ENCODE data around the gene HOXB9.

HOXB9 gene

DNA sequence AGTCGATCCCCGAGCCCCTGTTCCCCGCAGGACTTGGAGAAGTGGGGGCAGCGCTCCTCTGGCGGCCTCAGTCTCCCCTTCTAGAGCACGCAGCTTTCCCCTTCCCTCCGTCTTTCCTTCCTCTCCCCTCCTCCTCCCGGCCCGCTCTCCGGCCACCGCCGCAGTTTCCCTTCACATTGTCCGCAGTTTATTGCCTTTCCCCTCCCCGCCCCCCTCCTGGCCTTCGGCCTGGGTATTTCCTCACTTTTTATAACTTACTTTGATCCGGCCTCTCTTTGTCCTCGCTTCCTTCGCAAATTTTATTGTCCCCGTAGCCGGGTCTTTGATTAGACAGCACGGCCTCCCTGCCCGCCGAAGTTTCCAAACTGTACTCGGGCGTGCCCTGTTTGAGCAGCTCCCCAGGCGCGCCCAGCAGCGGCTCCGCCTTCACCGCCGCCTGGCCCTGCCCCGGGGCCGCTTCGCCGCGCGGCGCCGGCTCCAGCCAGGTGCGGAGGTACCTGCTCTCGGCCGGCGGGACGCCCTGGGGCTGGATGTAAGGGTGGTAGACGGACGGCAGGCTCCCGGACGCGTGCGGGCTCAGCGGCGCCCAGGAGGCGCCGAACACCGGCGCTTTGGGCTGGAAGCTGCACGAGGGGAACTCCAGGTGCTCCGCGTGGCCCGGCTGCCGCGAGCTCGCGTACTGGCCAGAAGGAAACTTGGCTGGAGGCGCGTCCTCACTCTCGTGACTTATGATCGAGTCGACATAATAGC lies 488 bp downstream of the HOXB9 start:
- no peak for DNase-seq (ENCODE audit: insufficient read length, low spot score)
- FAIRE-seq = peak; percentile 79

DNA sequence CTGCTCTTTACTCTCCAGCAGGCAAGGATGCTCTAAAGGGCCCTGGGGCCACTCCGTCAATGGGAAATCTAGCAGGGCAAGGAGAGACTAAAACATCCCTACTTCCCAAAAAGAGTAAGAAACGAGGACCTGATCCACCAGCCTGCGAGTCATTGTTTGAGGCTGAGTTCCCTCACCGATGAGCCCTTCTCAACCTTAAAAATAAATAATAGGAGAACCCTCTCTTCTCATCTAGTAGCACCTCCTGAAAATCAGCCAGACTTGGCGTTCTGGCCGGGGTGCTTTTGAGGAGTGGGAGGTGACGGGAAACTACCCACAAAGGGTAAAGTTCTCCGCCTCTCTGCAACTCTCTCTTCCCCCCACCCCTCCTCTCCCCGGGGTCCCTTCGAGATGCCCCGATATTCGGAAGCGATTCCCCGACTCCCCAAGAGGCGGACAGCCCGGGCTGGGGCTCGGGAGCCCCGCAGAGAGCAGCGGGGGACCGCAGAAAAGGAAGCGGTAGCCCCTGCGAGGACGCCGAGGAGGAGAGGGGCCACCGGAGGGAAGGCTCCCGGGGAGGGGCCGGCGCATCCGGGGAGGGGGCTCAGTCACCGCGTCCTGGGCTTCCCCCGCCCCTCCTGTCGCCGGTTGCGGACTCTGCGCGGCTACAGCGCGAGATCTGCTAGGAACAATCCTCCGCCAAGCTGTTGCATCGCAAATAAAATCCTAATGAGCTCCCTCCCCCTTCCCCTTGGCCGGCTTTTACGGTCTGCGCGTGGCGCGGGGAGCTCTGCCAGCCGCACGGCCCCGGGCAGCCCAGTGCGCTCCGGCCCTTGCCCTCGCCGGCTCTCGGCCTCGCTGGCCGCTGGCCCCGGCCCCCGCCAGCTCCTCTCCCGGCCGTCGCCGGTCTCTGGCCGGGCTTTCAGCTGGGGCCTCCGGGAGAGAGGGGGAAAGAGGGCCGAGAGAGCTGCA lies 1.3 kb downstream of the HOXB9 start:
- no peak for FAIRE-seq
- no peak for DNase-seq (ENCODE audit: insufficient read length, low spot score)

DNA sequence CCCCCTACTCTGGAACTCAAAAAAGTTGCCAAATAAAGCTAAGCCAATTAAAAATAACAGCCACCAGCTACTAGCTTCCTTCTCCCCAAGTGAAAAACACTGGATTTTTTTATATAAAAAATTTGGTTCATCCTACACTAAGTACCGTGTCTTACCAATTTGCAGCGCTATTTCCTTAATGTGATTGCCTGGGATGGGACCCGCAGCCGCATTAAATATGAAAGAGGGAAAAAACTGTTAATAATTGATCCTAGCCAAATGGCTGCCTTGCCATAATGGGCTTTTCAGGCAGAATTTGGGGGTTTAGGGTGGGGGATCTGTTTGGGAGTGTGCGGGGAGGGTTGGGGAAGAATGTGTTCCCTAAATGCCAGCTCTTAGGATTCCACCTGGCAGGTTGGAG lies 2.0 kb downstream of the HOXB9 start:
- no peak for DNase-seq (ENCODE audit: insufficient read length, low spot score)
- FAIRE-seq = no peak

DNA sequence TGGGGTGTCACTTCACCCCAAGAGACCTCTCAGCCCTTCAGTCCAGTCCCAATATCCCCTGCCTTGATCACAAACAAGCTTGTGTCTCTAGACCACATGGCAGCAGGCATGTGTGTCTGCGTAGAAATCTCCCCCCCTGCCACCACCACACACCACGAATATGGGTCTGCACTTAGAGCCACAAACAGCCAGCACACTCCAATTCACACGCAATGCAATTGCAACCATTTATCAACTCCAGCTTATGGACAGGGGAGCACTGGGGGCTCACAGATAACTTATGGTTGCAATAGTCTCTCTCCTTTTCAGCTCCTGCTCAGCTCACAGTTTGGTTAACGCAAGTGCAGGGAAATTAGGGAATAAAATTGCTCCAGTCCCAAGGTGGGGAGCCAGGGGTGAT lies 2.6 kb downstream of the HOXB9 start:
- DNase-seq (ENCODE audit: insufficient read length, low spot score) = no peak
- no peak for FAIRE-seq

DNA sequence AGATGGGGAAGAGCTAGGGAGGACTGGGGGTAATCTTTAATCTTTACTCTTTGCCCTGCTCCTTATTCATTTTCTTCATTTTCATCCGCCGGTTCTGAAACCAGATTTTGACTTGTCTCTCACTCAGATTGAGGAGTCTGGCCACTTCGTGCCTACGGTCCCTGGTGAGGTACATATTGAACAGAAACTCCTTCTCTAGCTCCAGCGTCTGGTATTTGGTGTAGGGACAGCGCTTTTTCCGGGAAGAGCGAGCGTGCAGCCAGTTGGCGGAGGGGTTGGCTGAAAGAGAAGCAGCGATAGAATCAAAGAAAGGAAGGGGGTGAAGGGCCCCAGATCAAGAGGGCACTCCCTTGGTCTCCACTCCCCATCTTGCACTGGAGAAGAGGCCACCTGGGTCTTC lies 3.3 kb downstream of the HOXB9 start:
- DNase-seq (ENCODE audit: insufficient read length, low spot score) = no peak
- no peak for FAIRE-seq

DNA sequence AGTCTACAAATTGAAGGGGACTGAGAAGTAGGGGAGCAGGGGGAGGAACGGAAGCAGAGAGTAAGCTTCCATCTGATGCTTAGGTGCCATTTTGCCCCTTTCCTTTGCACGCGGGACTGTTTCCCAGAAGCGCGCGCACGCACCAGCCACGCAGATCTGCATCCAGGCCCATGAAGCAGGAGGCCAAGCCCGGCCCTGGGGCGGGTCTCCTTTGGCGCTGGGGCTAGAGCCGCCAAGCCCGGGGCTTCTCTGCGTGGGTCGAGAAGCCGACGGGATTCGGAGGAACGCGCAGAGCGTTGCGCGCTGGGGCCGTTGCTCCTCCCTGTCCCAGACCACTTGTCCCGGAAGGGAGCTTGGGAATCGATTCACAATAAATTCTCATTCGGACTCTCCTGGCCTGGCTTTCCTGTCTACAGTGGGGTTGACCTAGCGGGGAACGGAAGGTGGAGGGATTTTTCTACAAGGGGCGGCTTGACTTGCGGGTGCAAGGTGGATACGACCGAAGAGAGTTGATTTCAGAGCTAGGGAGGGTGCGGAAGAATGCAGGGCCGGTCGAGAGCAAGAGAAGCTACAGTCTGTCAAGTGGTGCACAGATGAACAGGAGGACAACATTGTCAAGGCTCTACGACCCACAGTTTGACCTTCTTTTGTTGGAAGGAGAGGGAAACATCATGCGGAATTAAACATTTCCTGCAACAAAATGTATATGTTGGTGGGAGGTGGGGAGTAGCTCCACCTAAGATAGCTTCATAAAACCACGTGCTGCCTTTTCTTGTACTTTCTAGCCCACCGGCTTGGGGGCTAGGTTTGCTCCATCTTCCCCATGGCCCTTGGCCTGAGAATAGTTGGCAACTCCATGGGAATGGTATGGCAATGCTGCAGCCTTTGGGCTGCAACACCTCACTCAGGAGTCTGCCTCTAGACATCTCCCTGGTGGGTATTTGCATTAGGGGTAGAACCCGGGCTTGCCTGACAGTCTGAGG lies 4.5 kb downstream of the HOXB9 start:
- FAIRE-seq (no peak), DNase-seq (ENCODE audit: insufficient read length, low spot score) (no peak)

DNA sequence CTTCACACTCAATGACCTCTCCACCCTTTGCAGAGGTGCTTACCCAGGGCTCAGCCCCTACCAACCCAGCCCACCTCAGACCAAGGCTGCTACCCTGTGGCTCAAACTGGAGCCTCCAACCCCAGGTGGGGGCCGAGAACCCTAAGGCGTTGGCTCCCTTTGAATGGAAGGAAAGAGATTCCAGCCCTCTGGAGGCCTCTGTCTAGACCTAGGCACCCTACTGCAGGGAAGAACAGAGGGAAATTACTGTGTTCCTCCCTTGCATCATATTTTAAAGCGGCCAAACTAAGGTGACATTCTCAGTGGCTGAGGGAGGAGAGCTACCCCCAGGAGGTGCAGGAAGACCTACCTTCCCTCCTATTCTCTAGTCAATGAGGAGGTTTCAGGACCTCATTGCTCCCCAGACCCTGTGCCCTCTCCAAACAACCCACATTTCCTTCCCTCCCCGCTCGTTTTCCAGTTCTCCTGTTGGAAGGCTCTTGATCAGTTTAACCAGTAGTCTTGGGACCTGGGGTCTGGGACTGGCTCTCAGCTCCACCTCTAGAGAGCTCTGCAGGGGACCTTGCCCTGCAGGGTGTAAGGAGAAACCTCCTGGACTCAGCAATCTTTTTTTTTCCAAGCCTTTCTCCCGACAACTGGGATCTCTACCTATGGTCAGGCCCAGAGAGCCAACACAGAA lies 5.6 kb downstream of the HOXB9 start:
- no peak for FAIRE-seq

DNA sequence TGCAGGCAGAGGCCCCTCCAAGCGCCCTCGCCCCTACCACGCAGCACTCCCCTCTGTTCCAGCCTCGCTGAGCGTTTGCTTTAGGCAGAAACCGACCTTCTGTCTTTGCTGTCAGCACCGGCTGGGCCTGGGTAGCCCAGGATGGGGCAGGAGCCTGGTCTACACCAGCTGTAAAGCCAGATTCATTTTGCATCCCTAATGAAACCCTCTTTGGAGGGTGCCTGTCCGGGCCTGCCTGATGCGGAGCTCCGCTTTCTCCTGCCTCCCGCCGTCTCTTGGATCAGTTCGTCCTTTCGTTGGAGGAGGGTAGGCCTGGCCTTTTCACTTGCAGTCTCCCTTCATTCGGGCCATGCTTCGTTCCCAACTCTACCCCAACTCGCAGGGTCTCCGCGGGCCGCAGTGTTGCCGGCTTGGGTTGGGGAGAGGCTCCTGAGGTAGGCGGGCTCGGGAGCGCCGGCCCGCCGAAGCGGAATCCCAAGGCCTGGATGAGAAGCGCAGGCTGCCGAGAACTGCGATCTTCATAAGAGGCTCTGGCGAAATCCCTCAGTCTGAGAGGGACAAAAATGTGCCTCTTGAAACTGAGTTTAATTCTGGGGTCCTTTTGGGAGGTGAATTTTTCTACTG lies 6.2 kb downstream of the HOXB9 start:
- FAIRE-seq (no peak), DNase-seq (ENCODE audit: insufficient read length, low spot score) (no peak)

More for the DNA sequence above, 5.6 kb downstream of the HOXB9 start:
- no peak for DNase-seq (ENCODE audit: insufficient read length, low spot score)

DNA sequence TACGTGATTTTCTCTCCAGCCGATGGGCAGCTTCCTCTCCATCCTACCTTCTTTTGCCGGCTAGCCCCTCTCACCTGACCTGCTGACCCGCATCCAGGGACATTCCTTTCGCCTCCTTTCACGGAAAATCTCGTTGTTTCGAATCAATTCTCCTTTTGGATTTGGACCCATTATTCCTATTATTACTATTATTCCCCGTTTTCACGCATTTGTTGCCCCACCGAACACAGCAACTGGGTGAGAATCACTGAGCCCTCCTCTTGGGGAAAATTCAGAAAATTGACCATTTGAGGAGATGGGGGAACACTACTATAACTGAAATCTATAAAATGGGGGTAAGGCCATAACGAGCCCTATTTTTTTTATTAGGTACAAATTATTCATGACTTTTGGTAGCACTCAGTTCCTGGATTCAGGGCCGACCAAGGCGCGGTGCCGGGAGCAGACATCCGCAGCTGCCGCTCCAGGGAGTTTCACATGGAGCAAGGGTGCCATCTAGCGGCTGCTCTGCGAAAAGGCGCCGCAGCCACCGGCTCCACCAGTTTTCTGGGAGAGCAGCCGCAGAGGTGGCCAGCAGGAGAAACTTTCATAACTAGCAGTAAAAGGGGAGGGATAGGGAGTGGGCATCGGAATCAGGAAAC lies 7.8 kb downstream of the HOXB9 start:
- peak; percentile 89 for FAIRE-seq
- peak; percentile 95 for DNase-seq (ENCODE audit: insufficient read length, low spot score)

DNA sequence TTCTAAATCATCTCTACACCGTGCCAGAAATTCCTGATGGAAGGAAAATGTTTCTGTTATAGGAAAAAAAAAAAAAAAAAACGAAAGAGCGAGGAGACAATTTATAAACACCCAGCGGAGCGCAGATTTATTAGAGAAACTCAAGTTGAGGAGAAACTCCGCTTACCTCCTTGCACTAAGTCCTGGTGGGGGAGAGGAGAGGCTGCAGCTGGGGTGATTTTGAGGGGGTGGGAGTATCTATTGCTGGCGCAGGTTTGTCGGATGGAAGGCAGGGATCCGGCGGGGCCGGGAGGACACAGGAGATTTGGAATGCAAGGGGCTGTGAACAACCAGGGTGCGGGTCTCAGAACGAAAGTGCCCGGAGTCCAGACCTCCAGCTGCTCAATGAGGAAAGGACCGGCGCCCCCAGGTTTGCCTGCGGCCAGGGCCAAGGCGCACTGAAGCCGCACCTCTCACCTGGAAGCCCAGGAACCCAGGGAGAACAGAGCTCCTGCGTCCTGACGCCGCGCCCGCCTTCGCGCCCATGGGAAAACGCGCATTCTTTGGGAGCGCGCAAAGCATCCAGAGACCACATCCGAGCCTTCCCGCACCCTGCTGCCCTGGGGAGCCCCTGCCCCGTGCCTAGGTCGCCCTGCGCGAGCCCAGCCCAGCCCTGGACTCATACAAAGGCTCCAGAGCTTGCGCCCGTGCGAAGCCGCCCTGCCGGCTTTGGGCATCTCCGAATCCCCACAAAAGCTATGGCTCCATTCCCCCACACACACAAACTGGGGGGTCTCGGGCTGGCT lies 8.5 kb downstream of the HOXB9 start:
- FAIRE-seq = no peak

DNA sequence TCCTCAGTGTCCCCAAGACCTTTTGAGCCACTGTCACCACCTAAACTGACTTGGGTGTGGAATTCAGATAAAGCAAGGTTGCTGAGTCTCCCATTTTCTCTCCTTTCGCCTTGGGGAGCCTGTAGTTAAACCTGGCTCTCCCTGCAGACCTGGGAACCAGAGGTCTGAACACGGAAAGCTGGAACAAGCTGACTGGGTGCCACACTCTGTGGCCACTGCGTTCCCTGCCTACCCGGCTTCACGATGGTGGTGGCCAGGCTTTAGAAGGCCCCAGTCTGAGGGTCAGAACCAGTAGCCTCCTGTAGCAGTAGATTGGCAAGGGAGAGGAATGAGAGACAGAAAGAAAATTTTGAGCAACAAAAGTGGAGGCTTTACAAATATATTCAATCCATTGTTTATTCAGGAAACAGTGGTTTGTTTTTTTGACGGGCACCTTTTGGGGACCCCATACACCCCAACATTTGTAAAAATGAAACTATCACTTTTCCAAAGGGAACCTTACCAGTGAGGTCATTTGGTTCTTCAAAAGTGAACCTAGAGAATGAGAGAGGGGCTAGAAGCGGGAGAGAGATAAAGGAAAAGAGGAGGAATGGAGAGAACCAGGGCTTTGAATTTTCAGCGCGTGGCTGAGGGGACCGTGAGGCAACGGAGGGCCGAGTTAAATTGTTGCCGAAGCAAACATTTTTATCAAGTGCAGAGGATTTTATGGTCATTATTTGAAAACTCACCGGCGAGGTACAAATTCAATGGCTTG lies 9.3 kb downstream of the HOXB9 start:
- no peak for DNase-seq (ENCODE audit: insufficient read length, low spot score)
- no peak for FAIRE-seq

More for the DNA sequence above, 8.5 kb downstream of the HOXB9 start:
- DNase-seq (ENCODE audit: insufficient read length, low spot score) = no peak

DNA sequence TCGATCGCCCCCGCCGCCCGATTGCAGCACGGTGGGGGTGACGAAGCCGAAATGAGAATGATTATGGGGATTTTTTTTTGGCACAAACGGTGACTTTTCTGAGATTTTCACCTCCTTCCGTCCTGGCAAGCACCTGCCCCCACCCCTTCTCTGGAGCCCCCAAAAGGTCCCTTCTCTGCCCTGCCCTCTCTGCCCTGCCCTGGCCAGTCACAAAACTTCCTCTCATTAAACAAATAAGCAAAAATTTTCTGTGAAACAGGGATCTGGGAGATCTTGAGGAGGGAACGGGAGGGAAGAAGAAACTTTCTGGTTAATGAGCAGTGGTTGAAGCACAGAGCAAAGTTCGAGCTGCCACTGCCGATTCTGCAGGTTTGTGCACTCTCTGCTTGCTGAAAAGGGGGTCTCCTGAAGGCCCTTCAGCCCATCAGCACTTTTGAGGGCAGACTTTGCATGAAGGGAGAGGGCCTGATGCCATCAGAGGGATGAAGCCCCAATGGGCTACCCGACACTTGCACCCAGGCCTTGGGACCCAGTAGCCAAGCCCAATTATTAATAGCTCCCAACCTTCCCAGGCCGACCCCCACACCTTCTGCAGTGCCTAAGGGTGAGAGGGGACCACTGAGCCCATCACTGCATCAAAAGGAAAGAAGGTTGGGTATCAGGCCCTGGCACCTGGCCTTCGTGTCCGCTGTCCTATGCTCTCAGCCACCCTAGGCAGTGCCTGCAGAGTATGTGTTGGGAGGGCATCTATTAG lies 10.0 kb downstream of the HOXB9 start:
- FAIRE-seq = no peak
- no peak for DNase-seq (ENCODE audit: insufficient read length, low spot score)

DNA sequence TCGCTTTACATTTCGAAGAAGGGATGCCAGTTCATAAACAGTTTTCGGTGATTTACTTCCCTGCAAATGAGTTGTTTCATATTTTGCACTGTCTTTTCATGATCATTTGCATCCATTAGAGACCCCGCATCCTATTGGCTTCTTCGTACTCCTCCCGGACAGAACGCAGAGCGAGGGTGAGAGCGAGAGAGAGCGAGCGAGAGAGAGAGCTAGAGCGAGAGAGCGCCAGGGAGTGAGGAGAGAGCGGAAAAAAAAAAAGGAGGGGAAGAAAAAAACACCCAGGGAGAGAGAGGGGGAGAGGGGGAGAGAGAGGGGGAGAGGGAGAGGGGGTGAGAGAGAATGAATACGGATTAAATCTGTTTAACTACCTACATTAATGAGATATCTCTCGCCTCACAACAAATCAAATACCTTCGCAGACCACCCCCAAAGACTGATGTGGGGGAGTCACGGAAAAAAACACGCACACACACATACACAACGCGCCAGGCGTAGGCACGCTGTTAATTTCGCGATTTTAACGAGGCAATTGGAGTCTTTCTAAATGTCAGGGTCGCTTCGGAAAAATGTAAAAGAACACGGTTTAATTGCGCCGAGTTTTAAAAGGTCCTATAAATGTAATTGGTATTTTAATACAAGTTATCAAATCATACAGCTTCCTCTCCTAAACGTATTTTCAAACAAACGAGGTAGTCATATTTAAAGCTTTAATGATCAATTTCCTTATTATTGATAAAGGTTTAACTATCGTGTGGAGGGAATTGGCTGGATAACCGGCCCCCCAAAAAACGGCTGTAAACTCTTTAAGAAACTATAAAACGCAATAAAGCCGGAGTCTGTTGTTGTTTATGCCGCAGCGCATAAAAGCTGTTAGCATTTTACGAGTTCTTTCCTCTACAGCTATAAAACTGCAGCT lies 10.9 kb downstream of the HOXB9 start, which contains the start of gene HOXB8:
Gene HOXB8, minus strand, starts transcription at position 246 of the 916 bp plus-strand sequence. CDS start 588 bp downstream, outside the sequence.
- DNase-seq (ENCODE audit: insufficient read length, low spot score) (no peak), FAIRE-seq (peak; percentile 53)

DNA sequence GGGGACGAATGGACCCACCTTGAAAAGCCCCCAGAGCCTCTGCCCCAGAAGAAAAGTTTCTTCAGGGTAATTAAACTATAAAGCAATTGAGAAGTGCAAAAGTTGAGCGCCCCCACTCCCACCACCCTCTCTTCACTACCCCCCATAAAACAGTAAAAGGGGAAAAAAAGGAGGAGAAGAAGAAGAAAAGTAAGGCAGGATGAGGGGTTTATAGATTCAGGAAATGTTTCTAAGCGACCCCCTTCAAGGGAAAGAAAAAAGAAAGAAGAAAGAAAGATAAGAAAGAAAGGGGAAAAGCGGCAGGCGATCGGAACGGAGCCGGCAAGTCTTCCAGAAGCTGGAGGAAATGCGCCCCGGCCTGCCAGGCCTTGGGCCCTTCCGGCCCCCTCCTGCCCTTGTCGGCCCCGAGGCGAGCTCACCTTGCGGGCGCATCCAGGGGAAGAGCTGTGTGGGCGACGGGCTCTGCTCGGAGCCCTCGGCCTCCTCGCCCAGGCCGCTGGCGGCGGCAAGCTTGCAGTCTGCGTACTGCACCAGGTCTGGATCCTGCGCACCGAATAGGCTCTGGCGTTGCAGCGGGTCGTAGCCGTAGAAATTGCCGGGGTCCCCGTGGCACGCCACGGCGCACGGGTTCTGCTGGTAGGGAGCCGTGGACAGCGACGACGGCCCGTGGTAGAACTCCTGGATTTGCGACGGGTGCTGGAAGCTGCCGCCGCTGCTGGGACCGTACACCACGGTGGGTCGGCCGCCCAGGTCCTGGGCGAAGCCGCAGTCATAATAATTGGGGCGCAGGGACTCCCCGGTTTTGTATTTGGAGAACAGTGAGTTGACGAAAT lies 12.1 kb downstream of the HOXB9 start:
- DNase-seq (ENCODE audit: insufficient read length, low spot score) (no peak), FAIRE-seq (peak; percentile 37)
